Occipital lobe (tissue), 2 donors: ENCODE data around the gene UBXN6. TPM values are rescaled to one million over a fixed set of nuclear protein-coding genes. Genes with fewer than 3 reads are reported as not detected.

ENCODE experiments used
- DNase-seq: peaks from one replicate; lab custom pipeline; 2025; lab: John Stamatoyannopoulos, UW
- total RNA-seq: library from RNA; depleted of rRNA; stranded (reverse); fragments of >200 nt; gene quantifications from one replicate; pipeline ENCODE4 v1.2.3, GENCODE V29; 2014

Gene UBXN6
- total RNA-seq, 1 donor from 2014 or later = 54.7 TPM

DNA sequence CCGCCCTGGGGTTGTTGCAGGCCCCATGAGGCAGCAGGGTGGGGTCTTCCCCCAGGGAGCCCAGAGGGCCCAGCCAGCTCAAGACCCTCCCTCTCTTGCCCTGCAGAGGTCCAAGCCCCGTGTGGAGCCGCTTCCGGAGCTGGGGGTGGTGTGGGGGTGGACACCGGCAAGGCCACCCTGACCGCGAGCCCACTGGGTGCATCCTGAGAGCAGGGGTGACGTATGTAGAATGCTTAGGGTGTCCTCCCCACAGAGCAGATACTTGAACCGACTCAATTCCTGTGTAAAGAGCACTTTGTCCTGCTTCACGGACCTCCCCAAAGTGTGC is 14.8 kb downstream of the UBXN6 start:
- DNase-seq = no peak

DNA sequence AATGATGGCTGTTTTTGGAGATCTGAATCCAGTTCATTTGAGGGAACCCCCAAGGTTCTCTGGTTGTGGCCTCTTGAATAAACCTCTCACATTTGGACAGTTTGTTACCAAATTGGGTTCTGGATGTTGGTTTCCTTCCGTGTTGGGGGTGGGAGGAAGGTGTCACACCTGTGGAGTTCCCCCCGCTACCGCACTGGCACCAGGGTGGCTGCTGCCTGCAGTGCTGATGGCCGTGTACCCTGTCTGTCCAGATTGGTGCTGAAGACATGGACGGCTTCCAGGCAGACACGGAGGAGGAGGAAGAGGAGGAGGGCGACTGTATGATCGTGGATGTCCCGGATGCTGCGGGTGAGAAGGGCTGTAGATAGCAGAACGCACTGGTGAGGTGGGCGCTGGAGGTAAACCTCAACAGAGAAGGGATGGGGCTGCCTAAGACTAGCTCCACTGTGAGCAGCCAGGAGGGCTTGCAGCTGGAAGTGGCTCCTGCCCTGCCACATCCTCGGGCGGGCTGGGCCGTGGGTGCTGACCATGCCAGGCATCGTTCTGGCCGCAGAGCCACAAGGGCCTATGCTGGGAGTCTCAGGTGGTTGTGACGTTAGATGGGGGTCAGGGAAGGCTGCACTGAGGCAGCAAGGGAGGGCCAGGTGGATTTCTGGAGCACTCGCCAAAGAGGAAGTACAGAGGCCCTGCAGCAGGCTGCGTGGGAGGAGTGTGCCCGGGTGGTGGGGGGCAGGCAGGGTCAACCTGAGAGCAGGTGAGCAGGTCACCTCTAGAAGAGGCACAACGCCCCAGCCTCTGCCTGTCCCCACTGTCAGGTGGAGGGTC is 15.4 kb downstream of the UBXN6 start:
- no peak for DNase-seq

DNA sequence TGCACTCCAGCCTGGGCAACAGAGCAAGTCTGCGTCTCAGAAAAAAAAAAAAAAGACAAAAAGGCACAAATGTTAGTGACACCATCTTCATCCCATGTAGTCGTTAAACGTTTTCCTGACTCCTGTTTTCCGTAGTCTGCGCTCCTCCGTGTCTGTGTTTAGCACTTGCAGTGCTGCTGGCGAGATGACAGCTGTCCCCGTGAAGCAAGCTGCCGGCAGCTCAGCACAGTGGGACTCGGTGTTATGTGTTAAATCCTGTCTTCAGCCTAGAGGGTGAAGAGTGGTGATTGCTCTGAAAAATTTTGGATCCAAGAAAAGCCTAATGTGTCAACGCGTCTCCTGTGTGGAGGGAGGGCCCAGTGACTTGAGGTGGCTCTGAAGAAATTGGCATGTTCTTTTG is 18.4 kb downstream of the UBXN6 start:
- DNase-seq = peak; percentile 55

DNA sequence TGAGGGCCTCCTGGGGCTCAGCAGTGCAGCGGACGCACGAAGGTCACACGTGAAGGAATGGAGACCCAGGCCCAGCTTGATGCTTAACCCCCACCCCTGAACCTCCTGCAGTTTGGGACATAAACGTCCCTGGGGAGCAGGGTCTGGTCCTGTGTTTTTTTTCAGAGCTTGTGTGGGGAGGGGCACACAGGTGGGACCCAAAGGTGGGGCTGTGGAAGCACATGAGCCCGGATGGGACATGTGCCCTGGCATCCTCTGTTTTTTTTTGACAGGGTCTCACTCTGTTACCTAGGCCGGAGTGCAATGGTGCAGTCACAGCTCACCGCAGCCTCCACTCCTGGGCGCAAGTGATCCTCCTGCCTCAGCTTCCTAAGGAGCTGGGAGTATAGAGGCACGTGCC is 20.5 kb downstream of the UBXN6 start:
- no peak for DNase-seq

DNA sequence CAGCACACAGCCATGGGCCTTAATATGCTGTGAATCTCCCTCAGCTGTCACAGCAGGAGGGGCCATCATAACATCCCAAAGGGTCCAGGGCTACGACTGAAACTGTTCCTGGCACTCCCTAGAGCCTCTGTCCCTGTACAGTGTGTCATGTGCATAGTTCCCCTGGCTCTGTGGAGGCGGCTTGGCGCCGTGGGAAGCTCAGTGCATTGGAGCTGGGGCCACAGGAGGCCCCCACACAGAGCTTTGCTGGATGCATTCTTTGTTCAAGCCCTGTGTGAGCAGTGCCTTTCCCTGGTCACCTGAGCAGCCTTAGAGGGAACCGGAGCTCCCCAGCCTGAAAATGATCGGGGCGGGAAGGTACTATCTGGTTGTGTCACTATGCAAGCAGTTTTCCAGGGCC is 21.4 kb downstream of the UBXN6 start:
- DNase-seq = no peak

DNA sequence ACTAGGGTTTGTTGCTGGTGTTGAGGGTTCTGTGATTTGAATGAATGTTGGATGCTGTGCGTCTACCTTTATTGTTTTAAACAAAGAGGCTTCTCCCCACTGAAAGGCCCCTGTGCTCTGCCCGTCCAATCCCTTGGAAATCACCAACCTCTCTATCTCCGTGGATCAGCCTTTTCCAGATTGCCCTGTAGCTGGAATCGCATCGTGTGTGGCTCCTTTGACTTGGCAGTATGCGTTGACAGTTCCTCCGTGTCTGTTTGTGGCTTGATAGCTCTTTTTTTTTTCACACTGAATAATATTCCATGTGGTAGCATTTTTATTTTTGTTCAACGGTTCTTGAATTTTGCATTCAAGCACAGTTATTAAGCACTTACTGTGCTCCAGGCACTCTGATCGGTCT is 23.2 kb downstream of the UBXN6 start:
- DNase-seq = no peak

DNA sequence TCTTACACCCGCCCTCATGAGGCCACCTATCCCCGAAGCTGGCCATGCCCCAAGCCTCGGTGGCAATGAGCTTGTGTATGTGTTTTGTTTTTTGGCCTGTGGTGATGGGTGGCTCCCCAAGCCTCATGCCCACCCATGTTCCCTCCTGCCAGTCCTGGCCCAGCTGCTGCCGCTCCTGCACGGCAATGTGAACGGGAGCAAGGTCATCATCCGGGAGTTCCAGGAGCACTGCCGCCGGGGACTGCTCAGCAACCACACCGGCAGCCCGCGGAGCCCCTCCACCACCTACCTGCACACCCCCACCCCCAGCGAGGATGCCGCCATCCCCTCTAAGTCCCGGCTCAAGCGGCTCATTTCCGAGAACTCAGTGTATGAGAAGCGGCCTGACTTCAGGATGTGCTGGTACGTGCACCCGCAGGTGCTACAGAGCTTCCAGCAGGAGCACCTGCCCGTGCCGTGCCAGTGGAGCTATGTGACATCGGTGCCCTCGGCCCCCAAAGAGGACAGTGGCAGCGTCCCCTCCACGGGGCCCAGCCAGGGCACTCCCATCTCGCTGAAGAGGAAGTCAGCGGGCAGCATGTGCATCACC is 24.6 kb downstream of the UBXN6 start:
- DNase-seq = no peak

DNA sequence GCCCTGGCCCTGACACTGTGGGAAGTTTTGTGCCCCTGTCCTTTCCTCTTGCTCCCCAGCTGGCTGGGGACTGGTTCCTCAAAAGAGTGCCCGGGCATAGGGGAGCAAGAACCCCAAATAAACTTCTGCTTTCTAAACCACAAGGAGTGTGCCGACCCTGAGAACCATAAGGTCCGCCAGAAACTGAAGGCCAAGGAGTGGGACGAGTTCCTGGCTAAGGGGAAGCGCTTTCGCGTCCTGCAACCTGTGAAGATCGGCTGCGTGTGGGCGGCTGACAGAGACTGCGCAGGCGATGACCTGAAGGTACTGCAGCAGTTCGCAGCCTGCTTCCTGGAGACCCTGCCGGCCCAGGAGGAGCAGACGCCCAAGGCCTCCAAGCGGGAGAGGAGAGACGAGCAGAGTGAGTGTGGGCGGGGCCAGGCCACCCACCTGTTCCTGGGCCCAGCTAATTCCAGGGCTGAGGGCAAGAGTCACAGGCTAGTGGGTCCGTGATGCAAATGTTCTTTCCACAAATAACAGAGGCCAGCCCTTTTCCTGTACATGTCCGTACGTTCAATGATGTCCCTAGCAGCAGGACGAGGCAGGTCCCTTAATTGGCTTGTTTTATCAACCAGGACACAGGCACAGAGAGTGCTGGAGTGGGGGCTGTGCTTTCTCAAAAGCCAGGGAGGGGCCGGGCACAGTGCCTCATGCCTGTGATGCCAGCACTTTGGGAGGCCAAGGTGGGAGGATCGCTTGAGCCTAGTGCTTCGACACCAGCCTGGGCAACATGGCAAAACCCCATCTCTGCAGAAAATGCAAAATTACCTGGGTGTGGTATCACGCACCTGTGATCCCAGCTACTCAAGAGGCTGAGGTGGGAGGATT is 25.6 kb downstream of the UBXN6 start:
- peak; percentile 36 for DNase-seq

DNA sequence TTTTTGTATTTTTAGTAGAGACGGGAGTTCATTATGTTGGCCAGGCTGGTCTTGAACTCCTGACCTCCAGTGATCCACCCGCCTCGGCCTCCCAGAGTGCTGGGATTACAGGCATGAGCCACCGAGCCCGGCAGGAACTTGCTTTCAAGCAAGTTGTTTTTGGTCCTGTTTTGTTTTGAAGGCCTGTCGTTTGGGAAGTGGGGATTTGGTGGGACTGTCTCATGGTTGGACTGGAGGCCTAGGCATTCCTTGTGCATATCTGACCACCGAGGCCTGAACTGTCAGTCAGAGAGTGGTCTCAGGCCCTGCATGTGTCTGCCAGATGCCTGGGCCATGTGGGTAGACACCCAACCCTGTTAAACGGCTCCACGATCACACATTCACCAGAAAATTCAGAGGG is 26.3 kb downstream of the UBXN6 start:
- no peak for DNase-seq

DNA sequence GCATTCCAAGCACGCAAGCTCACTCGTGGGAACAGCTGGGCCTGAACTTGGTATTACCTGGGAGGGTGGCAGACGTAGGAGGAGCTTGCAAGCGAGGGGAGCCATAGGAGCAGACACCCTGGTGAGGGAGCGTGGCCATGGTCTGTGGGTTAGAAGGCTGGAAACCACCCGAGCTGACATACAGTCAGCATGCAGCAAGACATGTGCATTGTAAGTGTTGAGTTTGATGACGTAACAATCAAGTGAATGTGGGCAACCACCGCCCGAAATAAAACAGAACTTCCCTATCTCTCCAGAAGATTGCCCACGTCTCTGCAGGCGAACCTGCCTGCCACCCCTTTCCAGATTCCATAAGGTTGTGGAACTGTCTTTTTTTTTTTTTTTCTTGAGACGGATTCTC is 26.8 kb downstream of the UBXN6 start:
- no peak for DNase-seq

DNA sequence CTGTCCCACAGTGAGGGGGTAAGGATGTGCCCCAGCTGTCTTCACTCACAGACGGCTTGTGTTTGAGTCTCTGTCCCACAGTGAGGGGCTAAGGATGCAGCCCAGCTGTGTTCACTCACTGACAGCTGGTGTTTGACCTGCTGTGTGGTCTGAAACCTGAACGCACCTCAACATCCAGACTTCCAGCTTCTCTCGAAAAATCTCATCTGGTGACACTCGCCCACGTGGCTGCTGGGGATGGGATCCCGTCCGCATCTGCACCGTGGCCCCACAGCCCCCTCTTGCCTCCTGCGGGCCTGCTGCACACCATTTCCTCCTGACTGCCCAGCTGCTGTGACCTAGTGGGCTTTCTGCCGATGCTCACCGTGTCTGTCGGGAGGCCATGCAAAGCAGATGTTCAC is 27.8 kb downstream of the UBXN6 start:
- DNase-seq = no peak

DNA sequence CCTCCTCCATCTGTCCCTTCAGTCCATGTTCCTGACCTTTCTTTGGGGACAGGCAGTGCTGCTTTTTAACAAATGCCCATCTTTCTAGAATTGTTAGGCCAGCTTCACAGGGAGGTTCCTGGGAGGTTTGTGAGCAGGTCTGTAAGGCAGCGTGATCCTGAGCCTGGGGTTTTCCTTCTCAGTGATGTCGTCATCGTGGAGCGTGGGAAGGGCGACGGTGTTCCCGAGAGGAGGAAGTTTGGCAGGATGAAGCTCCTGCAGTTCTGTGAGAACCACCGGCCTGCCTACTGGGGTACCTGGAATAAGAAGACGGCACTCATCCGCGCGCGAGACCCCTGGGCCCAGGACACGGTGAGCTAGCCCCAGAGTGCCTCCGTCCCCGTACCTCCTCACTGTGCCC is 28.3 kb downstream of the UBXN6 start:
- peak; percentile 22 for DNase-seq

DNA sequence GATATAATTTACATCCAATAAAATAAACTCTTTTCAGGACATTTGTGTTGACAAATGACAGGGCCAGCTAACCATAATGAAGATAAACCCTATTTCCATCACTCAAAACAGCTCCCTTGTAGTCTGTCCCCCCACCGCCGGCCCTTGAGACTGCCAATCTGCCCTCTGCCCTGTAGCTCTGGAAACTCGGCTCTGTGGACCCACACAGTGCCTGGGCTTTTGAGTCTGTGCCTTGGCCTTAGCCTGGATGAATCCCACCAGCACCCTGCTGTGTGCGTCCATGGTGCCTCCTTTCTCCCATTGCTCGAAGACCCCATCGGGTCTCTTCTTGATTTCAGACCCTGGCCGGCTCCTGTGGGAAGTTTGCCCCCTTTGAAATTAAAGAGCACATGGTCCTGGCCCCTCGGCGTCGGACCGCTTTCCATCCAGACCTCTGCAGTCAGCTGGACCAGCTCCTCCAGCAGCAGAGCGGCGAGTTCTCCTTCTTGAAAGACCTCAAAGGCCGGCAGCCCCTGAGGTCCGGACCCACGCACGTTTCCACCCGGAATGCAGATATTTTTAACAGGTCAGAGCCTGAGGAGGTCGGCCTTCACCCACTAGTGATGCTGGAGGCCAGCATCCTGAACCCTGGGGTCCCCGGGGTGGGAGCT is 29.1 kb downstream of the UBXN6 start:
- DNase-seq = no peak

DNA sequence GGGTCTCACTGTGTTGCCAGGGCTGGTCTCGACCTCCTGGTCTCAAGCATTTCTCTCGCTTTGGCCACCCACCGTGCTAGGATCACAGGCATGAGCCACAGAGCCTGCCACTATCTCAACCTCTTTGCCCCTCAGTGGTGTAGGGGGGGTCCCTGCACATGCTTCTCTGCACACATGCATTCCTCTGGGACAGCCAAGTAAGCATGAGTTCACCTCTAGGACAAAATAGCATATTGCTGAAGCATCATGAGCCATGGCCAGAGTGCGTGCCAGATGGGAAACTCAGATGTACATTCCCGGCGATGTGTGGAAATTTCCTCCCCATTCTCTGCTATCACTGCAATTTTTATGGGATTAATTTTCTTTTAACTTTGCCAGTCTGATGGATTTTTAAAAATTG is 32.1 kb downstream of the UBXN6 start:
- no peak for DNase-seq

DNA sequence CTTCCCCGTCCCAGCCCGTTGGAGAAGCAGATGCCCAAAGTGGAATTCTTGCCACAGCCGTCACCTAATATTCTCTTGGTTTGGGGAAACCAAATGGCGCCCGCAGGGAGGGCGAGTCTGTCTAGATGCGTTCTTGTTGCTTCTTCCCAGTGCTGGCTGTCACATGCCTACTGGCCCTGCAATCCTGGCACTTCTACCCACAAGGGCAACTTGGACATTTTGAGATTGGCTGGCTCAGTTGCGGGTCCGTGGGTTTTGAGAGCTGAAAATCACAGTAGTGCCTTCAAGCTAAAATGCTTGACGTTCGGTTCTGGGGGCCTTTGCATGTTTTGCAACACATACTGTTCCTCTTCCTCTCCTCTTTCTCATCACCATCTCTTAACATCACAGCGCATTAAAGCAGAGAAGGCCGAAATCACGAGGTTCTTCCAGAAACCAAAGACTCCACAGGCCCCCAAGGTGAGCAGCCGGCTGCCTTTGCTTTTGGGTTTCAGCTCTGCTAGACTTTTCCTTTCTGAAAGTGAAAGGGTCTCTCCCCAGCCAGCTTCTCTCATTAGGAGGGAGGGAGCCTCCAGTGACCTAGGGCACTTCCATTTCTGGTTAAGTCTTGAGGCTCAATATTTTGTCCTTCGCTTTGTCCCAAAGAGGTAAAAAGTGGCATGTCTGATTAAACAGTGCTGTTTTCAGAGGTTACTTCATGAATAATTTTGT is 34.0 kb downstream of the UBXN6 start:
- DNase-seq = no peak

DNA sequence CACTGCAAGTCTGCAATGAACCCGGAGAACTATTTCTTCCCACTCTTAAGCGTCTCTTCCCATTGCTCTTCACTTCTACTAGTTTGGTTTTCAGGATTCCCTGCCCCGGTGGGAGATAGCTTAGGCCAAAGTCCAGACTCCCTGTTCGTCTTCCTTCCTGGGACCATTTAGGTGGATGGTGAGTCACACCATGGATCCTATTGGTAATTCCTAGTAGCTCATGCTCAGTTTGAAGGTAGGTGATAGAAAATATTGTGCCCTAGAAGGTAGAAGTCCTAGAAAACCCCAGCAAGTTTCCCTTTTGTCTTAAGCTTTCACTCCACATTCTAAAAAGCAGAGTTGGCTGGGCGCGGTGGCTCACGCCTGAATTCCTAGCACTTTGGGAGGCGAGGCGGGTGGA is 41.3 kb downstream of the UBXN6 start:
- DNase-seq = no peak

DNA sequence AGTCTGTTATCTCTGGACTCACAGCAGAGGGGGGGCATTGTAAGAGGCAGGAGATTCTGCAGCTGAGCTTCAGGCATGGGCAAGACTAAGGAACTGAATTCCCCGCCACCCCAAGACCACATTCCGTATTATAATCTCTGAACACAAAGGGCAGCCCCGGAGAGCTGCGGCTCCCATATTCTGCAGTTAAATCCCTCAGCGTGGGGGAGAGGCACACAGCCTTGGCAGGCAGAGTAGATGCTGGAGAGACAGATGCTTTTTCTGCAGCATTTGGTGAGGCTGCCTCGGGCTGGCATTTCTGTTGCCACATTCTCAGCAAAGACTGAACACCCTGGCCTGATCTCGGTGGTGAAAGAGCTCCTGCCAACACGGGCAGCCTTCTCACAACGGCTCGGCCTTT is 42.2 kb downstream of the UBXN6 start:
- DNase-seq = peak; percentile 34

DNA sequence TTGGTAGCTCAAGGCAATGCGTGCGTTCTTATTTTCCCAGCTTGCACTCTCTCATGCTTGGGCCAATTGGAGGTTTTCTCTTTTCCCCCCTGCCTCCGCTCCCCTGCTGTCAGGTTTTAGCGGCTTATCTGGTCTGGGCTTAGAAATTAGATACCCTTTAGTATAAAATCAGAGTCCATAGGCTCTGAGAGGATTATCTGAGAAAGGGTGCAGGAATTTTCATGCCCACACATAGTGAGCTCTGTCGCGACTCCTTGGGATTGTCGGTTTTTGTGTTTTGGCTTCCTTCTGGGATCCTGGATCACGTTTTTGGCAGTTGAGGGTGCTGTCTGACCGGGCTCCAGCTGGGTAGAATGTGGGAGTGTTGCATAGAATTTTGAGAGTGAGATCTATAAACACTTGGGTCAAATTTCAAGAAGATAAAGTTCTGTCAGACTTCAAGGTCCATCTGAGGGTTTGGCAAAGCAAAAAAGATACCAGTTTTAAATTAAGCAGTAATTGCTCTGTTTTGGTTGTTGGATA is 42.7 kb downstream of the UBXN6 start:
- DNase-seq = no peak

DNA sequence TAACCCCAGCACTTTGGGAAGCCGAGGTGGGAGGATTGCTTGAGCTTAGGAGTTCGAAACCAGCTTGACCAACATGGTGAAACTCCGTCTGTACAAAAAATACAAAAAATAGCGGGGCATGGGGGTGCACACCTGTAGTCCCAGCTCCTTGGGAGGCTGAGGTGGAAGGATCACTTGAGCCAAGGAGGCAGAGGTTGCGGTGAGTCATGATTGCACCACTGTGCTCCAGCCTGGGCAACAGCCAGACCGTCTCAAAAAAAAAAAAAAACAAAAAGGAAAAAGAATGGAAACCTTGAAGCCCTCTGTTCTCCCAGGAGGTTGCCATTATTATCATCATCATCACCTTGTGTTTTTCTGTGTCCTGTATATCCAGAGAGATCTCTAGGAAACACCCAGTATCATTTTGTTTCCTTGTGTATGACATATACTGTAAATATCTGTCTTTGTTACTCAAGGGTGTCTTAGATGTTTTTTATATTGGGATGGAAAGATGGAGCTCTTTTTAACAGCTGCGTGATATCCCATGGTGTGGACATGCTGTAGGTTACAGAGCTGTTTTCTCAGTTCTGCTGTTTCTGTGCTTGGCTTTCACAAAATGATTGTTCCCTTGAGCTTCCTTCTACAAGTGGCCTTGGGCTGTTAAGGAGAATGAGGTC is 43.3 kb downstream of the UBXN6 start:
- no peak for DNase-seq

DNA sequence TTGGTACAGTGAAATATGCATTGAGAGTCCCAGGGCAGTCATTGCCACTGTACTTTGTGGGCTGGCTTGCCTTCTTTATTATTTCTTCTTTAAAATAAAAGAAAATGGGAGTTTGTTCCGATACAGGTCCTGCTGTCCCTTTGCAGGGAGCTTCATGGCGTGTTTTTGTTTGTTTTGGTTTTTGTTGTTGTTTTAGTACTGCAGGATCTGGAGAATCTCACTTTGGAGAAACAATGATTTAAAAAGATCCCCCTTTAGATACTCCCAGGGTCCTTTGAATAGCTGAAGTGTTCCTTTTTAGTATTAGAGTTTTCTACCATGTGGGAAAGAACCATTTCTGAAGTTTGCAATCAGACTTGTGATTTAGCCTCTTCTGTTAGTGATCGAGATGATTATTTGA is 44.0 kb downstream of the UBXN6 start:
- no peak for DNase-seq
